Muscle layer of duodenum (tissue), 2 donors: Measurements from ENCODE around the gene OSTF1.

Source experiments
- H3K27ac ChIP-seq: one replicate; pipeline ENCODE4 v1.7.0; 2013; ENCODE audit warnings: mild to moderate bottlenecking, low read length
- H3K27me3 ChIP-seq: one replicate; pipeline ENCODE4 v1.7.0; 2013; ENCODE audit warnings: low read depth, mild to moderate bottlenecking, control low read depth, low read length
- H3K36me3 ChIP-seq, 2 donors: one replicate each; pipeline ENCODE4 v1.7.0; 2013; ENCODE audit warnings: low read length in 2 of 2, control low read depth in 1 of 2, mild to moderate bottlenecking in 1 of 2; ENCODE audit not compliant: insufficient read depth in 2 of 2, control insufficient read depth in 1 of 2
- H3K4me1 ChIP-seq, 2 donors: one replicate each; pipeline ENCODE4 v1.7.0; 2013; ENCODE audit warnings: low read length in 2 of 2, mild to moderate bottlenecking in 2 of 2, control low read depth in 1 of 2, moderate library complexity in 1 of 2; ENCODE audit not compliant: insufficient read depth in 2 of 2, control insufficient read depth in 1 of 2
- H3K4me3 ChIP-seq, 2 donors: one replicate each; pipeline ENCODE4 v1.7.0; 2013; ENCODE audit warnings: low read length in 2 of 2, low read depth in 1 of 2, mild to moderate bottlenecking in 1 of 2
- H3K9me3 ChIP-seq, 2 donors: one replicate each; pipeline ENCODE4 v1.7.0; 2013; ENCODE audit warnings: low read length in 2 of 2, control low read depth in 1 of 2, mild to moderate bottlenecking in 1 of 2; ENCODE audit not compliant: control insufficient read depth in 1 of 2
- donor health status: healthy.

Gene OSTF1

GRCh38 chr9:75146229-75146628 lies 57.9 kb downstream of the OSTF1 start:
- H3K4me3 ChIP-seq: no peak overlapping the region
- no peaks in the 10 kb centered on the region for H3K4me1 ChIP-seq
- no peak overlapping the region for H3K27ac ChIP-seq
- no peaks in the 10 kb centered on the region for H3K27me3 ChIP-seq
- peaks cover 5 to 8% of the 10 kb centered on the region in 2 donors for H3K9me3 ChIP-seq
- peaks cover 37 to 47% of the 10 kb centered on the region in 2 donors for H3K36me3 ChIP-seq

DNA sequence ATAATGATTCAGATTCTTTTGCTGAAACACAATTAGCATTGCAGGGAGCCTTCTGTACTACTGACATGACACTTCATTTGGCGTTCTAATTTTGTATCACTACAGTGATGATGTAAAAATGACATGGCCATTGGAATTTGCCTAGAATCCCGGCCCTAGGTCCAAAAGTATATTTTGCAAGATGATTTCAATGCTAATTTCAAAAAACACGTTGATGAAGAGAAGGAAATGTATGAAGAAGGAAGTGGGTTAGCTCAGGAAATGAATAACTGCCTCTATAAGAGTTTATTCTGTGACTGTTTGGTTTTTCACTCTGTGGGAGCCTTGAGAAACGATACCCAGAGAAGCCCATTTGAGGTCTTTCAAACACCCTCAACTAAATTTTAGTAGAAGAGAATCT lies 59.3 kb downstream of the OSTF1 start:
- H3K36me3 ChIP-seq: peaks cover 28 to 36% of the 10 kb centered on the region in 2 donors
- no peak overlapping the region for H3K4me3 ChIP-seq
- H3K27me3 ChIP-seq: no peaks in the 10 kb centered on the region
- H3K4me1 ChIP-seq: no peaks in the 10 kb centered on the region
- peaks cover 5 to 8% of the 10 kb centered on the region in 2 donors for H3K9me3 ChIP-seq
- H3K27ac ChIP-seq: no peak overlapping the region

DNA sequence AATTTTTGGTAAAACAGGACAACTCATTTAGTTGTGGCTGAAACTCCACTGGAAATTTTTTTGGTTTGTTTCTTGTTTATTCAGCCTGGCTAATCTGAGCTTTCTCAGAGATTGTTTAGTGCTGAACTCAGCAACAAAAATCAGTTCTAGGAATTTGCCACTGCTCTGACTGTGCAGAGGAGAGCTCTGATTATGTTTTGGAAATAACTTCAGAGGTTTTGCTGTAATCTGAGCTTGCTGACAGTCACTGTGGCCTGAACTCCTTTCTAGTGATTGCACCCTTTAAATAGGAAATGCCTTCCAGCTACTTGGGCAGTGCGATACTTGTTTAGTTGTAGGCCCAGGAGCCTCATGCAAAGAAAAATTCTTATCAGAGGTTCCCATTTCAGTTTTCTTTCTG lies 60.2 kb downstream of the OSTF1 start:
- Histone ChIP-seq H3K27ac (peak overlapping the region; percentile 25), H3K4me1 (no peaks in the 10 kb centered on the region), H3K4me3 (no peak overlapping the region)

GRCh38 chr9:75149841-75150241 lies 61.5 kb downstream of the OSTF1 start:
- H3K4me3 ChIP-seq: no peak overlapping the region
- H3K9me3 ChIP-seq: peaks cover 0 to 2% of the 10 kb centered on the region in 2 donors
- no peaks in the 10 kb centered on the region for H3K4me1 ChIP-seq
- peaks cover 11 to 17% of the 10 kb centered on the region in 2 donors for H3K36me3 ChIP-seq
- no peaks in the 10 kb centered on the region for H3K27me3 ChIP-seq
- H3K27ac ChIP-seq: no peak overlapping the region

More for the DNA sequence above, 60.2 kb downstream of the OSTF1 start:
- H3K9me3 ChIP-seq: peaks cover 5 to 8% of the 10 kb centered on the region in 2 donors
- no peaks in the 10 kb centered on the region for H3K27me3 ChIP-seq
- H3K36me3 ChIP-seq: peaks cover 22 to 29% of the 10 kb centered on the region in 2 donors

- Histone ChIP-seq H3K4me3 (no peak overlapping the region), H3K27me3 (no peaks in the 10 kb centered on the region), H3K36me3 (peaks cover 9 to 13% of the 10 kb centered on the region in 2 donors), H3K9me3 (no peaks in the 10 kb centered on the region), H3K27ac (no peak overlapping the region), H3K4me1 (no peaks in the 10 kb centered on the region)
Measured at GRCh38 chr9:75150512-75150911, 62.2 kb downstream of the OSTF1 start.

- Histone ChIP-seq H3K4me1 (no peaks in the 10 kb centered on the region), H3K4me3 (no peak overlapping the region), H3K36me3 (peaks cover 3 to 14% of the 10 kb centered on the region in 2 donors), H3K27ac (no peak overlapping the region), H3K27me3 (no peaks in the 10 kb centered on the region), H3K9me3 (no peaks in the 10 kb centered on the region)
Measured at GRCh38 chr9:75152416-75152815, 64.1 kb downstream of the OSTF1 start.

- Histone ChIP-seq H3K27ac (no peak overlapping the region), H3K36me3 (peaks cover 7 to 10% of the 10 kb centered on the region in 2 donors), H3K9me3 (no peaks in the 10 kb centered on the region), H3K27me3 (no peaks in the 10 kb centered on the region), H3K4me3 (no peak overlapping the region), H3K4me1 (no peaks in the 10 kb centered on the region)
Measured at GRCh38 chr9:75156858-75157257, 68.5 kb downstream of the OSTF1 start.

DNA sequence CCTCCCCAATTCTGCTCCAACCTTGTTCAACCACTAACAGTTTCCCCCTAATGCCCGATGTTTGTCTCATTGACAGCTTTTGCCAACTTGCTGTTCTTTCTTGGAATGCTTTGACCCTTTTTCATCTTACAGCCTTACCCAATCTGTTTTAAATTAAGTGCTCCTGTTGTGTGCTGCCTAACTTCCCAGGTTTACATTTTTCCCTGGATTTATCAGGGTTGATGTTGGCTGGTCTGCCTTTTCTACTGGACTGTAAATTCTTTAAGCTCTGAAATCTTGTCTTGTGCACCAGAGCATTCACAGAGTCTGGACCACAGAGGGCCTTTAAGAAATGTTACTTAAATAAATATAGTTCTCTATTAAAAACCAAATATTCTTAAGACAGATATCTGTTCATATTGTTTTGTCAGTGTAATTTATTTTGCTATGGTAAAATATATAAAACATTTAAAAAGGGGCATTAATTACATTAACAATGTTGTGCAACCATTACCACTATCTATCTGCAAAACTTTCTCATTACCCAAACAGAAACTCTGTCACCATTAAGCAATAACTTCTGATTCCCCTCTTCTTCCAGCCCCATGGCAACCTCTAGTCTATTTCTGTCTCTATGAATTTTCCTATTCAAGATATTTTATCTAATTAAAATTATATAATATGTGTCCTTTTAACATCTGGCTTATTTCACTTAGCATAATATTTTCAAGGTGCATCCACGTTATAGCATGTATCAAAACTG lies 73.0 kb downstream of the OSTF1 start:
- Histone ChIP-seq H3K27me3 (no peaks in the 10 kb centered on the region), H3K9me3 (no peaks in the 10 kb centered on the region), H3K36me3 (peaks cover 4 to 6% of the 10 kb centered on the region in 2 donors), H3K27ac (no peak overlapping the region), H3K4me1 (no peaks in the 10 kb centered on the region), H3K4me3 (no peak overlapping the region)

DNA sequence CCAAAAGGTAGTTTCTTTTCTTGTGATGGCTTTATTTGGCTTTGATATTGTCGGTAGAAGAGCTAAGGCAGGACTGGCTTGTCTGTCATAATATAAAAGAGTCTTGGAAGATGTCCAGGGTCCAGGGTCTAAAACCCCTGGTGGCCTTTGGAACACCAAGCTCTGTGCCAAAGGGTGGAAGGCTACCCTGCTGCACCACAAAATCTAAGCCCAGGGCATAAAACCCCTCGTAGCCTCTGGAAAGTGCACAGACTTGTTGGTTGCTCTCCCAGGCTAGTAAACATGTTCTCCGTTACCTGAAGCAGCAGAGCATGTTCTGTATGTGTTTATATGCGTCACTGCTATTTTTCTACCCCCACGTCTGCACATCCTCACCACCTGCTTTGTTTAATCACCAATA lies 75.5 kb downstream of the OSTF1 start:
- Histone ChIP-seq H3K4me1 (no peaks in the 10 kb centered on the region), H3K4me3 (no peak overlapping the region), H3K36me3 (peaks cover 4 to 12% of the 10 kb centered on the region in 2 donors), H3K27me3 (no peaks in the 10 kb centered on the region), H3K9me3 (no peaks in the 10 kb centered on the region), H3K27ac (no peak overlapping the region)

DNA sequence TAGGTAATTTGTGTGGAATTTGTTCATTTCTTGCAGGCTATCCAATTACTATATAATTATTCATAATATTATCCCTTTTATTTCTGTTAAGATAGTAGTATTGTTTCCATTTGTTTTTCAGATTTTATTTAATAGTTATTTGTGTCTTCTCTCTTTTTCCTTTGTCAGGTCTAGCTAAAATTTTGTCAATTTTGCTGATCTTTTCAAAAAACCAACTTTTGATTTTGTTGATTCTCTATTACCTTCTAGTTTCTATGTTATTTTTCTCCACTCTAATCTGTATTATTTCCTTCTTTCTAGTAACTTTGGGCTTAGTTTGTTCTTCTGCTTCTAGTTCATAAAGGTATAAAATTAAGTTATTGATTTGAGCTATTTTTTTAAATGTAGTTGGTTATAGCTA lies 76.3 kb downstream of the OSTF1 start:
- Histone ChIP-seq H3K27me3 (no peaks in the 10 kb centered on the region), H3K4me1 (no peaks in the 10 kb centered on the region), H3K27ac (no peak overlapping the region), H3K4me3 (no peak overlapping the region), H3K36me3 (peaks cover 4 to 12% of the 10 kb centered on the region in 2 donors), H3K9me3 (no peaks in the 10 kb centered on the region)

GRCh38 chr9:75167281-75167680 lies 79.0 kb downstream of the OSTF1 start:
- Histone ChIP-seq H3K27me3 (no peaks in the 10 kb centered on the region), H3K27ac (no peak overlapping the region), H3K4me1 (no peaks in the 10 kb centered on the region), H3K4me3 (no peak overlapping the region), H3K36me3 (peaks cover 0 to 22% of the 10 kb centered on the region in 2 donors), H3K9me3 (no peaks in the 10 kb centered on the region)
